Neutrophil (primary cell): Measurements from ENCODE around the gene ACACA.

Experiments
- H3K27ac ChIP-seq: fragments of 200-600 bp; sonication (generic); 2 replicates; pipeline ENCODE4 v1.5.1; 2016; ENCODE audit warnings: mild to moderate bottlenecking, moderate library complexity
- H3K27me3 ChIP-seq: fragments of 200-600 bp; sonication (generic); 2 replicates; pipeline ENCODE4 v1.6.0; 2016; ENCODE audit warnings: mild to moderate bottlenecking
- H3K36me3 ChIP-seq: fragments of 200-600 bp; sonication (generic); 2 replicates; pipeline ENCODE4 v1.5.1; 2017
- H3K4me1 ChIP-seq, 2 experiments: fragments of 200-600 bp in 1 of 2; sonication (generic) in 1 of 2; 1 replicate in 1 of 2; 2 replicates in 1 of 2; pipeline versions ENCODE4 v1.5.1 to v1.6.1; 2013 to 2016; ENCODE audit warnings: low read depth in 1 of 2, low read length in 1 of 2, mild to moderate bottlenecking in 1 of 2, moderate library complexity in 1 of 2; ENCODE audit not compliant: control insufficient read depth in 1 of 2, insufficient read depth in 1 of 2
- H3K4me3 ChIP-seq, 2 experiments: fragments of 200-600 bp in 1 of 2; sonication (generic) in 1 of 2; 1 replicate in 1 of 2; 2 replicates in 1 of 2; pipeline ENCODE4 v1.5.1; 2013 to 2016; ENCODE audit warnings: low read depth in 1 of 2, low read length in 1 of 2, mild to moderate bottlenecking in 1 of 2, moderate library complexity in 1 of 2
- H3K9me3 ChIP-seq: fragments of 200-600 bp; sonication (generic); 2 replicates; pipeline ENCODE4 v1.5.1; 2016
- CTCF ChIP-seq: fragments of 200-600 bp; sonication (generic); IDR thresholded peaks from 2 replicates; pipeline ENCODE4 v1.5.1; 2016; ENCODE audit warnings: antibody characterized with exemption

ACACA gene

GRCh38 chr17:37170881-37171425 is 235.7 kb downstream of the ACACA start:
- no peaks in the 10 kb centered on the region for H3K27me3 ChIP-seq
- H3K4me3 ChIP-seq, result no peak overlapping the region
- H3K4me1 ChIP-seq, result no peaks in the 10 kb centered on the region
- H3K27ac ChIP-seq, result no peak overlapping the region
- H3K36me3 ChIP-seq, result no peaks in the 10 kb centered on the region
- H3K9me3 ChIP-seq, result no peaks in the 10 kb centered on the region
- TF ChIP-seq CTCF, result no peak

- Histone ChIP-seq H3K27me3 (no peaks in the 10 kb centered on the region), H3K4me1 (no peaks in the 10 kb centered on the region)
These were observed 237.8 kb downstream of the ACACA start for GRCh38 chr17:37168731-37169353.

GRCh38 chr17:37167756-37168155 is 238.9 kb downstream of the ACACA start:
- H3K9me3 ChIP-seq, result no peaks in the 10 kb centered on the region
- H3K27me3 ChIP-seq, result no peaks in the 10 kb centered on the region
- no peaks in the 10 kb centered on the region for H3K4me1 ChIP-seq
- TF ChIP-seq CTCF, result no peak
- no peaks in the 10 kb centered on the region for H3K36me3 ChIP-seq
- H3K27ac ChIP-seq, result no peak overlapping the region
- no peak overlapping the region for H3K4me3 ChIP-seq

More at GRCh38 chr17:37168731-37169353, 237.8 kb downstream of the ACACA start:
- Histone ChIP-seq H3K27ac (no peak overlapping the region), H3K4me3 (no peak overlapping the region), H3K36me3 (no peaks in the 10 kb centered on the region), H3K9me3 (no peaks in the 10 kb centered on the region)
- no peak for TF ChIP-seq CTCF

- no peak for TF ChIP-seq CTCF
- Histone ChIP-seq H3K27ac (no peak overlapping the region), H3K9me3 (no peaks in the 10 kb centered on the region), H3K4me3 (no peak overlapping the region), H3K27me3 (no peaks in the 10 kb centered on the region), H3K4me1 (no peaks in the 10 kb centered on the region), H3K36me3 (peaks cover 4% of the 10 kb centered on the region)
These were observed 242.6 kb downstream of the ACACA start for GRCh38 chr17:37164057-37164456.

- no peaks in the 10 kb centered on the region for H3K9me3 ChIP-seq
- H3K36me3 ChIP-seq, result peaks cover 4% of the 10 kb centered on the region
- no peaks in the 10 kb centered on the region for H3K27me3 ChIP-seq
- H3K4me3 ChIP-seq, result no peak overlapping the region
- H3K4me1 ChIP-seq, result no peaks in the 10 kb centered on the region
- no peak for TF ChIP-seq CTCF
- no peak overlapping the region for H3K27ac ChIP-seq
These were observed 243.8 kb downstream of the ACACA start for GRCh38 chr17:37162800-37163199.
